Osteocyte (in vitro differentiated cells): ENCODE data around the gene EVA1A. TPM values are rescaled to one million over a fixed set of nuclear protein-coding genes. Genes with fewer than 3 reads are reported as not detected.

ENCODE experiments used
- DNase-seq: peaks from one replicate; pipeline ENCODE4 v3.0.0; 2021; ENCODE audit warnings: mixed read lengths; ENCODE audit not compliant: unreplicated experiment; ENCODE audit errors: extremely low spot score
- H3K27ac Mint-ChIP-seq: one replicate; pipeline ENCODE4 v1.8.0; 2021; ENCODE audit warnings: mild to moderate bottlenecking, mixed read lengths; ENCODE audit not compliant: unreplicated experiment
- H3K27me3 Mint-ChIP-seq: one replicate; pipeline ENCODE4 v1.8.0; 2021; ENCODE audit warnings: mixed read lengths; ENCODE audit not compliant: unreplicated experiment
- H3K36me3 Mint-ChIP-seq: one replicate; pipeline ENCODE4 v1.8.0; 2021; ENCODE audit warnings: mixed read lengths; ENCODE audit not compliant: unreplicated experiment
- H3K4me1 Mint-ChIP-seq: one replicate; pipeline ENCODE4 v1.8.0; 2021; ENCODE audit warnings: mixed read lengths; ENCODE audit not compliant: unreplicated experiment
- H3K4me3 Mint-ChIP-seq: one replicate; pipeline ENCODE4 v1.8.0; 2021; ENCODE audit warnings: mild to moderate bottlenecking, moderate library complexity, mixed read lengths; ENCODE audit not compliant: unreplicated experiment
- H3K9me3 Mint-ChIP-seq: one replicate; pipeline ENCODE4 v1.8.0; 2021; ENCODE audit warnings: mixed read lengths; ENCODE audit not compliant: unreplicated experiment
- total RNA-seq: library from RNA; stranded (reverse); gene quantifications from 2 replicates; pipeline ENCODE4 v1.2.1, GENCODE V29; 2021
- TF ChIP-seq, protein P1 (sequence below): fragments of 200-600 bp; sonication (generic); IDR thresholded peaks from 2 replicates; pipeline ENCODE4 v1.5.0; 2021; ENCODE audit warnings: antibody characterized with exemption, mild to moderate bottlenecking, moderate library complexity

EVA1A gene
- total RNA-seq, 1 donor from 2014 or later, result 33.5 TPM

DNA sequence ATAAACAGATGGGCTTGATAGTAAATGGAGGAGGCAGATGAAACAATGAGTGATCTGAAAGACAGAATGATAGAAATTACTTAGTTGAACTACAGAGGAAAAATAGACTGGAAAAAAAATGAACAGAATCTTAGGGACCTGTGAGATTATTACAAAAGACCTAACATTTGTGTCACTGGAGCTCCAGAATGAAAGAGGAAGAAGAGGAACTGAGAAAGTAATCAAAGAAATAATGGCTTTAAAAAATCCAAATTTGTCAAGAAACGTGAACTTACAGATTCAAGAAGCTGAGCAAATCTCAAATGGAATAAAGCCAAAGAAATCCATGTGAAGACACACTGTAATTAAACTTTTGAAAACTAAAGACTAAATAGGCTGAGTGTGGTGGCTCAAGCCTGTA is 28.3 kb downstream of the EVA1A start:
- Mint-ChIP-seq H3K27me3 (no peaks in the 10 kb centered on the region), H3K36me3 (peaks cover 2% of the 10 kb centered on the region), H3K4me1 (peaks cover 52% of the 10 kb centered on the region), H3K9me3 (no peaks in the 10 kb centered on the region), H3K27ac (peak overlapping the region; percentile 29), H3K4me3 (no peak overlapping the region)
- TF ChIP-seq, protein P1, sequence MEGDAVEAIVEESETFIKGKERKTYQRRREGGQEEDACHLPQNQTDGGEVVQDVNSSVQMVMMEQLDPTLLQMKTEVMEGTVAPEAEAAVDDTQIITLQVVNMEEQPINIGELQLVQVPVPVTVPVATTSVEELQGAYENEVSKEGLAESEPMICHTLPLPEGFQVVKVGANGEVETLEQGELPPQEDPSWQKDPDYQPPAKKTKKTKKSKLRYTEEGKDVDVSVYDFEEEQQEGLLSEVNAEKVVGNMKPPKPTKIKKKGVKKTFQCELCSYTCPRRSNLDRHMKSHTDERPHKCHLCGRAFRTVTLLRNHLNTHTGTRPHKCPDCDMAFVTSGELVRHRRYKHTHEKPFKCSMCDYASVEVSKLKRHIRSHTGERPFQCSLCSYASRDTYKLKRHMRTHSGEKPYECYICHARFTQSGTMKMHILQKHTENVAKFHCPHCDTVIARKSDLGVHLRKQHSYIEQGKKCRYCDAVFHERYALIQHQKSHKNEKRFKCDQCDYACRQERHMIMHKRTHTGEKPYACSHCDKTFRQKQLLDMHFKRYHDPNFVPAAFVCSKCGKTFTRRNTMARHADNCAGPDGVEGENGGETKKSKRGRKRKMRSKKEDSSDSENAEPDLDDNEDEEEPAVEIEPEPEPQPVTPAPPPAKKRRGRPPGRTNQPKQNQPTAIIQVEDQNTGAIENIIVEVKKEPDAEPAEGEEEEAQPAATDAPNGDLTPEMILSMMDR, result no peak
- no peak for DNase-seq

DNA sequence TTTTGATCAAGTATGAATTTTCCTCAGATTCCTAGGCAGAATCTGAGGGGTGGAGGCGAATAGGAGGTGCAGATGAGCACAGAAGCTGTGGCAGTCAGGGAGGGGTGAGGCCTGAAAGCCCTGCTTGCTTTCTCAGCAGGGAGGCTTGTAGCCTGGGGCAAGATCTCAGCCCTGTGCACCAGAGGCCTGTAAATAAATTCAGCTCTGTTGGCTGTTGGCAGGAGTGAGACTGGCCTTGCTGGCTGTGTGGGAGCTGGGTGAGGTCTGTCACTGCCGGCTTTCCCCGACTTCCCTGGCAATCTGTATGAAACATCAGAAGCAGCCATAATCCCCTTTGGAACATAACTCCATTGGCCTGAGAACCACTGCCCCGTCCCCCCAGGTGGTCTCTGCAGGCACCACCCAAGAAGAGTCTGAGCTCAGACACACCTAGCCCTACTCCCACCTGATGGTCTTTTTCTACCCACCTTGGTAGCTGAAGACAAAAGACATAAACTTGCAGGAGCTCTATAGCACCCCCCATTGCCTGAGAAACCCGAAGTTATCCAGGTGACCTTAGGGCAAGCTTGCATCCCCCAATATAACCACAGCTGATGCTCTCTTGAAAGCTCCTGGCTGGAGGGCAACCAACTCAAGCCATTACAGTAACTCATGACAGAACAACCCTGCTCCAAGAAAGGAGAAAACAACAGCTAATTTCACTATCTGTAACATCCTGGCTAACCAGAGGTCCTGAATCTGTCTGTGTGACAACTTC is 32.3 kb downstream of the EVA1A start:
- Mint-ChIP-seq H3K4me3 (peak overlapping the region; percentile 43), H3K9me3 (no peaks in the 10 kb centered on the region), H3K4me1 (peaks cover 55% of the 10 kb centered on the region), H3K27me3 (no peaks in the 10 kb centered on the region), H3K27ac (peak overlapping the region; percentile 85), H3K36me3 (no peaks in the 10 kb centered on the region)
- TF ChIP-seq, protein P1, result no peak
- DNase-seq, result peak; percentile 90

DNA sequence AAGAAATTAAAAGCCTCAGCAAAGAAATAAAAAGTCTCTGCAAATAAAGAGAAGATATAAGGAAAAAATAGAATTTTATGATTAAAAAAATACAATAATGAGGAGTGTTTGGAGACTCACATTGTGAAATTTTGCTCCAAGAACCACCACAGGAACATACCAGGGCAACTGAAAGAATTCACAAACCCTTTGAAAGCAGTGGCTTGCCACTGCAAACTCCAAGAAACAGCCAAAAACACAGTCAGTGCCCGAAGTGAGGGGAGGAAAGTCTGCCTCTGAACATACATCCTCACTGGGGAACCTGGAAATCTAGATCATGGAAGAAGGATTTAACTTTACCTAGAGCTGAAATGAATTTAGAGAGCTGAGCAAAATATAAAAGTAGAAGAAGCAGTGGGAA is 33.1 kb downstream of the EVA1A start:
- Mint-ChIP-seq H3K9me3 (no peaks in the 10 kb centered on the region), H3K4me1 (peaks cover 52% of the 10 kb centered on the region), H3K27me3 (no peaks in the 10 kb centered on the region), H3K27ac (peak overlapping the region; percentile 85), H3K36me3 (peaks cover 4% of the 10 kb centered on the region), H3K4me3 (peak overlapping the region; percentile 43)
- DNase-seq, result no peak
- TF ChIP-seq, protein P1, result no peak

DNA sequence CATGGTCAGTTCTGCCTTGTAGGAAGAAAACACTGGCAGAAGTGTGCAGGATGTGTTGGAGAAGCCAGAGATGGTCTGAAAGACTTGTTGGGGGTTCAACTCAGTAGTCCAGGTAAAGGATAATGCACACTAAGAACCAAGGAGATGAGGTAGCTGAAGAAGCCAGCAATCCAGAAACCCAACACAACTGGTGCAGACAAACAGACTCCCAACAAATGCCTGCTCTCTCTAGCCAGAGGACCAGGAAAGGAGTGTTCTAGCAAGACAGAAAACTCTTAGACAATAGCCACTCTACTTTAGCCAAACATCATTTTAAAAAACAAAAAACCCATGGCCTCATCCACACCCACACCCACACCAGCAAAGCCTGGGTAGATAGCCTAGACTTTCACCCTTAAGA is 33.9 kb downstream of the EVA1A start:
- Mint-ChIP-seq H3K27me3 (no peaks in the 10 kb centered on the region), H3K4me1 (peaks cover 46% of the 10 kb centered on the region), H3K27ac (peak overlapping the region; percentile 85), H3K36me3 (peaks cover 5% of the 10 kb centered on the region), H3K4me3 (no peak overlapping the region), H3K9me3 (no peaks in the 10 kb centered on the region)
- no peak for DNase-seq
- TF ChIP-seq, protein P1, result no peak

DNA sequence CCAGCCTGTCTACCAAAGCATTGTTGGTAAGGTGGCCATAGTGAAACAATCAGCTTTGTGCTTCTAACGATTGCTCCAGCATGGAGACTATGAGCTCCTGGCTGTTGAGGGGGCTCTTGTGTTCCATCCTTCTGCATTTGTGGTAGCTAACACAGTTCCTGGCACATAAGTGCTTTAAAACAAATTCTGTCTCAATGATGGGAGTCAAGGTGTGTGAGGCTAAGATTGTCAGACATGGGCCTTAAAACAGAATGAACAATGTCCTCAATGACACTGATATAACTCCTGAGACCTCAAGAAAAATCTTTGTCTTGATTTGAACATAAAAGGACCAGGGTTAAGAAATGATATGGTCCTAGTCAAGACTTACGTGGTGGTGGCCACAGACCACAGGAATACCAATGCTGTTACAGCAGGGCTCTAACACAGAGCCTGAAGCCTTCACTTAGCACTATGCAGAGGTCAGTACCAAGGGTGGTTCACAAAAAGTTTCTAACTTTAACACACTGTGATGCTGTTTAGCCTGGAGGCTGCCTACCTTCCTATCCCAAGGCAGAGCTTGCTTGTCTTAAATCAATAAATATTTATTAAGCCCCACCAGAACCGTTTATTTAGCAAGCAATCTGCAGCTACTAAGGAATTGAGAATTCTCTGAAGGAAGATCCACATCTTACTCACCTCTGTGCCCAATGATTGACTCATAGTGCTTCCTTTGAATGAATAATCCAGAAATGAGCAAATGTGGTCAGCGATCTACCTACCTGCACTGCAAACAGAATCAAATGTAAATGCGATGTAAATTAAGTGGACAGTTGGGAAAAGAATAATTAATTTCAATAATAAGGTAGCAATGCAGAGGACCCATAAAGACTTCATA is 35.1 kb downstream of the EVA1A start:
- DNase-seq, result no peak
- peaks cover 53% of the 10 kb centered on the region for H3K4me1 Mint-ChIP-seq
- H3K27me3 Mint-ChIP-seq, result no peaks in the 10 kb centered on the region
- H3K9me3 Mint-ChIP-seq, result no peaks in the 10 kb centered on the region
- TF ChIP-seq, protein P1, result no peak
- no peak overlapping the region for H3K27ac Mint-ChIP-seq
- H3K4me3 Mint-ChIP-seq, result no peak overlapping the region
- H3K36me3 Mint-ChIP-seq, result peaks cover 10% of the 10 kb centered on the region
